Lower lobe of right lung (tissue), 2 donors: ENCODE data around the gene XRCC3. TPM values are rescaled to one million over a fixed set of nuclear protein-coding genes. Genes with fewer than 3 reads are reported as not detected.

Experiments
- ATAC-seq, 2 donors: fragments of 200-7000 bp; cut with Tn5 transposase; one replicate each; pipeline ENCODE4 v1.9.1; 2020 to 2022; ENCODE audit warnings: mild to moderate bottlenecking in 2 of 2, moderate library complexity in 2 of 2
- DNase-seq: peaks from one replicate; pipeline ENCODE4 v3.0.0-alpha.2; 2020
- H3K27ac ChIP-seq: fragments of 200-600 bp; one replicate; pipeline ENCODE4 v1.8.0; 2022
- H3K27me3 ChIP-seq: fragments of 200-600 bp; one replicate; pipeline ENCODE4 v1.8.0; 2022; ENCODE audit warnings: low read depth
- H3K36me3 ChIP-seq: fragments of 200-600 bp; one replicate; pipeline ENCODE4 v1.8.0; 2022; ENCODE audit warnings: mild to moderate bottlenecking
- H3K4me1 ChIP-seq: fragments of 200-600 bp; one replicate; pipeline ENCODE4 v1.8.0; 2022
- H3K4me3 ChIP-seq: fragments of 200-600 bp; one replicate; pipeline ENCODE4 v1.8.0; 2022; ENCODE audit warnings: mild to moderate bottlenecking
- H3K9me3 ChIP-seq: fragments of 200-600 bp; one replicate; pipeline ENCODE4 v1.8.0; 2022
- intact Hi-C: fragments of 100-400 bp; cut with DNase I; formaldehyde crosslinking; loops from one replicate; pipeline ENCODE4 v1.11.0; 2022
- total RNA-seq: library from RNA; stranded (reverse); fragmentation: NEBNext Ultra II Directional; extraction: Animal tissue kit (Norgen Biotek cat#: 25700); gene quantifications from one replicate; pipeline ENCODE4 v1.2.1, GENCODE V29; 2021
- TF ChIP-seq, protein P1 (sequence below): fragments of 200-600 bp; IDR thresholded peaks from one replicate; pipeline ENCODE4 v1.8.0; 2022; ENCODE audit warnings: antibody characterized with exemption, mild to moderate bottlenecking
- donor health status: DM: no; HTN: yes; CAD: no; lungs with severe emphysema.

Gene XRCC3
- total RNA-seq, 1 donor from 2014 or later, result 5.0 TPM

DNA sequence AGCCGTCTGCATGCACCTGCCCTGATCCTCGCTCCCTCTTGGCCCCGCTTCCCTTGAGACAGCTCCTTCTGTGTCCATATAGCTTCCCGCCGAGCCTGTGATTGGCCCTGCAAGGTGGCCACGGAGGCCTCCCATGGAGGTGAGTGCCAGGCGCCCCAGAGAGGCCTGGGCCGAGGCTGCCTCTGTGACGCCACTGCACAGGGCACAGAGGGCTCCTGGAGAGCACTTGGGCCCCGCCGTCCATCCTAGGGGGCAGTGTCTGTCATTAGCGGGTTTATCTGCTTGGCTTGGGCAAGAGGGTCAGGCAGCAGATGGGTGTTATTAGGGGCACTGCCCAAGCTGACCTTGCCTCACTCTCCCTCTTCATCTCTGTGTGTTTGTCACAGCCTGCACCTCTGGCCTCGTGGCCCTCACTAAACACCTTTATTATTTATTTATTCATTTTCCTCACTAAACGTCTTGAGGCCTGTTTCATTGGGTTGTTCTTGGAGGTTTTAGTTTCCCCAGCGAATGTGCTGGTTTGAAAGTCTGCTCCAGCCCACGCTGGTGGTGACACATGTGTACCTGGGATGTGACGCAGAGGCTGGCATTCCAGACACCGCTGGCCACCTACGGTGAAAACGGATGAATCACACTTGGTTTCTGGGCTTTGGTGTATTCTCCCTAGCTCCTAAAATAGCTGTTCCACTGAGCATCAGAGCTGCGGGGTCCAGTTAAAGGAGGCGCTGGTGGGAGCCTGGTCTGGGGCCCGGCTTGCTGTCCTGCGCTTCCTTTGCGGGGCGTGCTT, 6.3 kb upstream of the XRCC3 start:
- ATAC-seq (no peak), DNase-seq (no peak)
- Histone ChIP-seq H3K4me3 (no peak overlapping the region), H3K27me3 (no peaks in the 10 kb centered on the region), H3K4me1 (peaks cover 48% of the 10 kb centered on the region), H3K9me3 (no peaks in the 10 kb centered on the region), H3K27ac (no peak overlapping the region), H3K36me3 (peaks cover 9% of the 10 kb centered on the region)
- intact Hi-C loops, result no loop called here
- TF ChIP-seq, protein P1, sequence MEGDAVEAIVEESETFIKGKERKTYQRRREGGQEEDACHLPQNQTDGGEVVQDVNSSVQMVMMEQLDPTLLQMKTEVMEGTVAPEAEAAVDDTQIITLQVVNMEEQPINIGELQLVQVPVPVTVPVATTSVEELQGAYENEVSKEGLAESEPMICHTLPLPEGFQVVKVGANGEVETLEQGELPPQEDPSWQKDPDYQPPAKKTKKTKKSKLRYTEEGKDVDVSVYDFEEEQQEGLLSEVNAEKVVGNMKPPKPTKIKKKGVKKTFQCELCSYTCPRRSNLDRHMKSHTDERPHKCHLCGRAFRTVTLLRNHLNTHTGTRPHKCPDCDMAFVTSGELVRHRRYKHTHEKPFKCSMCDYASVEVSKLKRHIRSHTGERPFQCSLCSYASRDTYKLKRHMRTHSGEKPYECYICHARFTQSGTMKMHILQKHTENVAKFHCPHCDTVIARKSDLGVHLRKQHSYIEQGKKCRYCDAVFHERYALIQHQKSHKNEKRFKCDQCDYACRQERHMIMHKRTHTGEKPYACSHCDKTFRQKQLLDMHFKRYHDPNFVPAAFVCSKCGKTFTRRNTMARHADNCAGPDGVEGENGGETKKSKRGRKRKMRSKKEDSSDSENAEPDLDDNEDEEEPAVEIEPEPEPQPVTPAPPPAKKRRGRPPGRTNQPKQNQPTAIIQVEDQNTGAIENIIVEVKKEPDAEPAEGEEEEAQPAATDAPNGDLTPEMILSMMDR, result no peak

DNA sequence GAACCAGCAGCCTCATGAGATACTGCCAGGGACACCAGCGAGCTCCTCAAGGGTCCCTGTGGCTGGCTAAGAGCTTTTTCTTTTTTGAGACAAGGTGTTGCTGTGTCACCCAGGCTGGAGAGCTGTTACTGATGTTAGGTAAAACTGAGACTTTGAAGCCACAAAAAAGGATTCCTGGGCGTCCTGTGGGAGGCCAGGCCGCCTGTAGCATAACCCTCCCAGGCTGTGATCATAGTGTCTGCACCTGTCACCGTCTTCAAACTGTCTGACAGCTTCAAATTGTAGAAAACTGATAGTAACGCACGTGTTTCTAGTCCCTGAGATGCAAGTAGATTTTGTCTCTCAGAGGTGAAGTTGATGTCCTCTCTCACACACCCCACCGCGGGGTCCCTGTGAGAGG, 4.5 kb upstream of the XRCC3 start:
- H3K4me1 ChIP-seq, result peaks cover 50% of the 10 kb centered on the region
- no peaks in the 10 kb centered on the region for H3K27me3 ChIP-seq
- H3K9me3 ChIP-seq, result no peaks in the 10 kb centered on the region
- no peak for ATAC-seq
- TF ChIP-seq, protein P1, result no peak
- DNase-seq, result no peak
- no peak overlapping the region for H3K4me3 ChIP-seq
- H3K27ac ChIP-seq, result no peak overlapping the region
- intact Hi-C loops, result no loop called here
- no peaks in the 10 kb centered on the region for H3K36me3 ChIP-seq

DNA sequence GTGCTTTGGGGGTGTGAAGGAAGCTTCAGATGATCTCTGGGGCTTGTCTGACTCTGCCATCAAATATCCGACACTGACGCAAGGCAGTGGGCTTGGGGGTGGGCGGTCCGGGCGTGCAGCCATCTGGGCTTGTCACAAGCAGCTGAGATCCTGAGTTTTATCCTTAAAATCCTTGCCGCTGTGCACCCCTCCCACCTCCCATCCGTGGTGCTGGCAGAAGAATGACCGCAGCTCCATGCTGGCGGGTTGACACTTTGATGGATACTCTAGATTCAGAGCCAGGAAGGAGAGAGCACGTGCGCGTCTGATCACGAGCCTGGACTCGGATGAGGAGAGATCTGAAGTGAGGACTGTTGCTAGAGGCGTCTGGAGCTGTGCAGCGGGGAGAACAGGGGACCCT, 3.3 kb upstream of the XRCC3 start:
- Histone ChIP-seq H3K4me3 (no peak overlapping the region), H3K36me3 (no peaks in the 10 kb centered on the region), H3K4me1 (peaks cover 43% of the 10 kb centered on the region), H3K27me3 (no peaks in the 10 kb centered on the region), H3K9me3 (no peaks in the 10 kb centered on the region), H3K27ac (no peak overlapping the region)
- DNase-seq (no peak), ATAC-seq (no peak)
- TF ChIP-seq, protein P1, result no peak
- intact Hi-C loops, result no loop called here

DNA sequence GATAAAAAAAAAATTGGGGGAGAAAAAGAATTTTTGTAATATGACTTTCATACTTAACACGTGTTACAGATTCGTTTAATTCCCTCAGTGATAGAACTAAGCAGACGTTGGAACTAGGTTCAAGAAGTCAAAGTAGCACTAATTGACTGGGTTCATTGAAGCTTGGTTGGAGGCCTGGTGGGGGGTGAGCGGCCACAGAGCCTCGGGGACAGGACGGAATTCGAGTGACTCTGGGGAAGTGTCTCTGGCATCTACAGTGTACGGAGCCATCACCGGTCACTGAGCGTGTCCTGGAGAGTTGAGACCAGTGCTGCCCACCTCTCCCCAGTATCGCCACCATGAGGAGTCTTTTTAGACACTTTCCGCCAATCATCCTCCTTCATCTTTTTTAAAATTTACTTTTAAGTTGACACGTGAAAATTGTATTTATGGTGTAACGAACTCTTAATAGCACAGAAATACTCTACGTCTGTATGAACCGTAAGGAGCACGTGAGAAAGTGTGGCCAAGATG, 1.7 kb upstream of the XRCC3 start:
- TF ChIP-seq, protein P1, result no peak
- Histone ChIP-seq H3K27ac (no peak overlapping the region), H3K4me3 (peak overlapping the region; percentile 86), H3K27me3 (no peaks in the 10 kb centered on the region), H3K9me3 (no peaks in the 10 kb centered on the region), H3K4me1 (peaks cover 44% of the 10 kb centered on the region), H3K36me3 (no peaks in the 10 kb centered on the region)
- DNase-seq (no peak), ATAC-seq (no peak)
- intact Hi-C loops, result no loop called here

DNA sequence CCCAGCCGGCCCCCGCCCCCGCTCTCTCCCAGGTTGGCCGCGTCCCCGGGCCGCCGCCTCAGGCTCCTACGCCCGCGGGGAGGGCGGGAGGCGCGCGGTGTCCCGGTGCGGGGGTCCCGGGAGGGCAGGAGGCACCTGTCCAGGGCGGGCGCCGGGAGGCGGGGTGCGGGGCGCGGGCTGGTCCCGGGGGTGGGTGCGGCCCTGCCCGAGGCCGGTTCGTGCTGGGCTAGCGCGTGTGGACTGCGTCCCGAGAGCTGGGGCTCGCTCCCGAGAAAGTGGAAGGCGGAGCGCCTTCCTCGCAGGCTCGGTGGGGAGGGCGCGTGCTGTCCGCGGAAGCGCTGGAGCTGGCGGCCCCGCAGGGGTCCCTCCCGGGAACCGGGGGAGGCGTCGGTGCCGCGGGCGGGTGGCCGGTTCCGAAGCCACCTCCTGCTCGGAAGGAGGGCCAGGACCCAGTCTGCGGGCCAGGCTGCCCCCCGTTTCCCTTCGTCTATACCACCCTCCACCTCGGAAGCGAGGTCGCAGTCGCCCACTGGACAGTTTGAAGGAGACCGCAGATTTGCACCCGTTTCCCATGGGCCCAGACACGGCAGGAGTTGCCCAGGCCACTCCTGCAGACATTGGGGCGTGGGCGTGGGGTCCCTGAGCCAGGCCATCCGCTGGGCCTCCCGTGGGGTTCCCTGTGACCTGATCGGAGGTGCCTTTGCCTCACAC, 995 bp upstream of the XRCC3 start:
- Histone ChIP-seq H3K27ac (peak overlapping the region; percentile 87), H3K4me3 (peak overlapping the region; percentile 86), H3K36me3 (no peaks in the 10 kb centered on the region), H3K27me3 (no peaks in the 10 kb centered on the region), H3K4me1 (peaks cover 51% of the 10 kb centered on the region), H3K9me3 (no peaks in the 10 kb centered on the region)
- TF ChIP-seq, protein P1, result no peak
- ATAC-seq (peak; percentile 2 to 13), DNase-seq (peak; percentile 72)
- intact Hi-C loops, result no loop called here
